Measurements from ENCODE around the gene LTK. TPM values are rescaled to one million over a fixed set of nuclear protein-coding genes. Genes with fewer than 3 reads are reported as not detected.

Gene LTK
- not detected for polyA plus RNA-seq (2012; ENCODE audit: insufficient read depth, insufficient read length)

GRCh38 chr15:41513506-41514227 is at the start of gene LTK:
Gene LTK (minus strand): TSS chr15:41513827. CDS start chr15:41513709, 118 bp downstream.
- DNase-seq (ENCODE audit: low read depth, low spot score), result no peak
- H3K4me3 ChIP-seq (ENCODE audit: low read length), result no peak within 1 kb of the TSS

- no peak overlapping the region for H3K4me3 ChIP-seq (ENCODE audit: low read length)
Measured at GRCh38 chr15:41562784-41563198, 49.2 kb upstream of the LTK start.

GRCh38 chr15:41562244-41562643 is 48.6 kb upstream of the LTK start:
- H3K4me3 ChIP-seq (ENCODE audit: low read length), result no peak overlapping the region
- no peak for DNase-seq (ENCODE audit: low read depth, low spot score)

More at GRCh38 chr15:41562784-41563198, 49.2 kb upstream of the LTK start:
- DNase-seq (ENCODE audit: low read depth, low spot score), result no peak

GRCh38 chr15:41561777-41562145 is 48.1 kb upstream of the LTK start:
- H3K4me3 ChIP-seq (ENCODE audit: low read length), result no peak overlapping the region
- DNase-seq (ENCODE audit: low read depth, low spot score), result no peak

GRCh38 chr15:41561104-41561776 is 47.6 kb upstream of the LTK start:
- no peak for DNase-seq (ENCODE audit: low read depth, low spot score)
- H3K4me3 ChIP-seq (ENCODE audit: low read length), result no peak overlapping the region

- no peak overlapping the region for H3K4me3 ChIP-seq (ENCODE audit: low read length)
- DNase-seq (ENCODE audit: low read depth, low spot score), result no peak
Measured at GRCh38 chr15:41560572-41560874, 46.9 kb upstream of the LTK start.

GRCh38 chr15:41559239-41559782 is 45.7 kb upstream of the LTK start:
- no peak for DNase-seq (ENCODE audit: low read depth, low spot score)
- peak overlapping the region; percentile 58 for H3K4me3 ChIP-seq (ENCODE audit: low read length)

- DNase-seq (ENCODE audit: low read depth, low spot score), result no peak
- peak within 1 kb of the TSS; percentile 58 for H3K4me3 ChIP-seq (ENCODE audit: low read length)
Measured at GRCh38 chr15:41558400-41559238, 45.0 kb upstream of the LTK start, which contains the start of gene TYRO3. Gene TYRO3 (plus strand): TSS chr15:41559212. CDS start chr15:41559258, 46 bp downstream.

GRCh38 chr15:41557673-41558399 is 44.2 kb upstream of the LTK start:
- peak; percentile 88 for DNase-seq (ENCODE audit: low read depth, low spot score)
- H3K4me3 ChIP-seq (ENCODE audit: low read length), result peak overlapping the region; percentile 58

- H3K4me3 ChIP-seq (ENCODE audit: low read length), result no peak overlapping the region
- DNase-seq (ENCODE audit: low read depth, low spot score), result no peak
Measured at GRCh38 chr15:41556677-41557076, 43.0 kb upstream of the LTK start.

GRCh38 chr15:41554915-41555314 is 41.3 kb upstream of the LTK start:
- no peak for DNase-seq (ENCODE audit: low read depth, low spot score)
- H3K4me3 ChIP-seq (ENCODE audit: low read length), result no peak overlapping the region

- no peak overlapping the region for H3K4me3 ChIP-seq (ENCODE audit: low read length)
- no peak for DNase-seq (ENCODE audit: low read depth, low spot score)
Measured at GRCh38 chr15:41554343-41554742, 40.7 kb upstream of the LTK start.

GRCh38 chr15:41553731-41554130 is 40.1 kb upstream of the LTK start:
- no peak overlapping the region for H3K4me3 ChIP-seq (ENCODE audit: low read length)
- no peak for DNase-seq (ENCODE audit: low read depth, low spot score)

GRCh38 chr15:41550066-41550775 is 36.6 kb upstream of the LTK start:
- H3K4me3 ChIP-seq (ENCODE audit: low read length), result no peak overlapping the region
- no peak for DNase-seq (ENCODE audit: low read depth, low spot score)

GRCh38 chr15:41546851-41547786 is 33.5 kb upstream of the LTK start:
- no peak for DNase-seq (ENCODE audit: low read depth, low spot score)
- H3K4me3 ChIP-seq (ENCODE audit: low read length), result no peak overlapping the region

GRCh38 chr15:41545218-41545617 is 31.6 kb upstream of the LTK start:
- no peak overlapping the region for H3K4me3 ChIP-seq (ENCODE audit: low read length)
- no peak for DNase-seq (ENCODE audit: low read depth, low spot score)

- no peak for DNase-seq (ENCODE audit: low read depth, low spot score)
- peak overlapping the region; percentile 100 for H3K4me3 ChIP-seq (ENCODE audit: low read length)
Measured at GRCh38 chr15:41544650-41545015, 31.0 kb upstream of the LTK start.

- peak overlapping the region; percentile 100 for H3K4me3 ChIP-seq (ENCODE audit: low read length)
- DNase-seq (ENCODE audit: low read depth, low spot score), result no peak
Measured at GRCh38 chr15:41543521-41543870, 29.9 kb upstream of the LTK start.
